ENCODE measurements around the gene ZNF787.

Gene ZNF787

DNA sequence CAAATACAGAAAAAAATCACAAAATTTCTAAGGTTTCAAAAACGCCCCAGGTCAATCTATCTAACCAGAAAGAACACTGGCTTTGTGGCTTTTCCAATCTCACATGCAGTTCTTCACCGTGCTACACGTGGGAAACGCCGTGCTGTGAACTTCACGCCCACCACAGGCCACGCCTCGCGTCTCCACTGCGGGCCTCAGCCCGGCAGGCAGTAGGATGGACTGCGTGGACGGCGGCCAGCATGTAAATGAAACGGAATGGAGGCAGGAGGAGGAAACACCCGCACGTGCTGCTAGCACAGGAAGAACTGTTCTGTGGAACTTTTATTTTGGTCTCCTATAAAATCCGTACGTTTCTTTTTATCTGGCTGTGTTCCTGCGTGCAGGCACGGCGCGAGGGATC lies 23.8 kb downstream of the ZNF787 start:
- TF ChIP-seq, protein P1, sequence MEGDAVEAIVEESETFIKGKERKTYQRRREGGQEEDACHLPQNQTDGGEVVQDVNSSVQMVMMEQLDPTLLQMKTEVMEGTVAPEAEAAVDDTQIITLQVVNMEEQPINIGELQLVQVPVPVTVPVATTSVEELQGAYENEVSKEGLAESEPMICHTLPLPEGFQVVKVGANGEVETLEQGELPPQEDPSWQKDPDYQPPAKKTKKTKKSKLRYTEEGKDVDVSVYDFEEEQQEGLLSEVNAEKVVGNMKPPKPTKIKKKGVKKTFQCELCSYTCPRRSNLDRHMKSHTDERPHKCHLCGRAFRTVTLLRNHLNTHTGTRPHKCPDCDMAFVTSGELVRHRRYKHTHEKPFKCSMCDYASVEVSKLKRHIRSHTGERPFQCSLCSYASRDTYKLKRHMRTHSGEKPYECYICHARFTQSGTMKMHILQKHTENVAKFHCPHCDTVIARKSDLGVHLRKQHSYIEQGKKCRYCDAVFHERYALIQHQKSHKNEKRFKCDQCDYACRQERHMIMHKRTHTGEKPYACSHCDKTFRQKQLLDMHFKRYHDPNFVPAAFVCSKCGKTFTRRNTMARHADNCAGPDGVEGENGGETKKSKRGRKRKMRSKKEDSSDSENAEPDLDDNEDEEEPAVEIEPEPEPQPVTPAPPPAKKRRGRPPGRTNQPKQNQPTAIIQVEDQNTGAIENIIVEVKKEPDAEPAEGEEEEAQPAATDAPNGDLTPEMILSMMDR (conservative IDR thresholded peaks at IDR 0.05): no peak
- no peak overlapping the region for H3K27ac ChIP-seq

DNA sequence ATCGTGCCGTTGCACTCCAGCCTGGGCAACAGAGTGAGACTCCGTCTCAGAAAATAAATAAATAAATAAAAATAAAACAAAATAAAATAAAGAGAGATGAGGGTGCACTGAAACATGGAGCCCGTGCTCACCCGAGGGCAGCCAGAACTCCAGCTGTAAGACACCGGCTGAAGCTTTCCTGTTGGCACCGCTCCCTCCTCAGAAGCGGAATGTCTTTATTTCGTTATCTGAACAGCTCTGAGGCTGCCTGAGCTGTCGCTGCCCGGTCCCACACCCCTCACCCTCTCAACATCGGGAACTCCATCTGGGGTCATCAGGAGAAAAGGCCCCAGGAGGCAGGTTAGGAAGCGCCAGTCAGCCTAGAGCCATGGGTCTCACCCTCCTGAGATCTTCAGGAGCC lies 24.4 kb downstream of the ZNF787 start:
- H3K27ac ChIP-seq: no peak overlapping the region; the same call in 1 of the 2 replicates
- TF ChIP-seq, protein P1 (conservative IDR thresholded peaks at IDR 0.05): no peak

DNA sequence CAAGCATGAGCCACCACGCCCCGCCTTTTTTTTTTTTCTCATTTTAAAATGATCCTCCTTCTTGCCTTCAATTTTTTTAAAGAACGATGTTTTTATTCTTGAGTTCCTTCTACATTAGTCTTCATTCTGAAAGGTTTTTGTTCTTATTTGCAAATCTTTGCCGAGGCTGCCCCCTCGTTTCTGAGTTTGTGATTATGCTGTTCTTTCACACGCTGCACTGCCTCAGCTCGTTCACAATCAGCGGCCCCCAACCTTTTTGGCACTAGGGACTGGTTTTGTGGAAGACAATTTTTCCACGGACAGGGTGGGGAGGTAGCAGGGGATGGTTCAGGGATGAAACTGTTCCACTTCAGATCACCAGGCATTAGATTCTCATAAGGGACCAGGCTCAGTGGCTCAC lies 26.6 kb downstream of the ZNF787 start:
- H3K27ac ChIP-seq: no peak overlapping the region
- TF ChIP-seq, protein P1 (conservative IDR thresholded peaks at IDR 0.05): no peak

DNA sequence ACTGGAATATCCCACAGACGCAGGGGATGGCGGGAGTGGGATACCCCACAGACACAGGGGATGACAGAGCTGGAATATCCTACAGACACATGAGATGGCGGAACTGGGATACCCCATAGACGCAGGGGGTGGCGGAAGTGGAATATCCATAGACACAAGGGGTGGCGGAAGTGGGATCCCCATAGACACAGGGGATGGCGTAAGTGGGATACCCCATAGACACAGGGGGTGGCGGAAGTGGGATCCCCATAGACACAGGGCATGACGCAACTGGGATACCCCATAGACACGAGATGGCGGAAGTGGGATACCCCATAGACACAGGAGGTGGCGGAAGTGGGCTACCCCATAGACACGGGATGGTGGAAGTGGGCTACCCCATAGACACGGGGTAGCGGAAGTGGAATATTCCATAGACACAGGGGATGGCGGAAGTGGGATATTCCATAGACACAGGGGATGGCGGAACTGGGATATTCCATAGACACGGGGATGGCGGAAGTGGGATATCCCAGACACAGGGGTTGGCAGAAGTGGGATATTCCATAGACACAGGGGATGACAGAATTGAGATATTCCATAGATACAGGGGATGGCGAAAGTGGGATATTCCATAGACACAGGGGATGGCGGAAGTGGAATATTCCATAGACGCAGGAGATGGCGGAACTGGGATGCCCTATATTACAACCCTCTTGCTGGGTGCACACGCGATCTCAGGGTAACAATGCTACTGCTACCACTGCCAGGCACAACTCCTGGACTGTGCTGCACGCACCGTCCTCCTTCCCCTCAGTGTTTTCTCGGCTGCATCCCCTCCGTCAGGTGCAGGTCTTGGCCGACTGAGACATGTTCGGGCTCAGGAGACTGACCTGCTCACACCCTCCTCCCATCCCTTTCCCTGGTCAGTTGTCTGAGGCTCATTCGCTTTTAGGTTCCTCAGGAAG lies 28.1 kb downstream of the ZNF787 start:
- H3K27ac ChIP-seq: peak overlapping the region; percentile 67
- TF ChIP-seq, protein P1 (conservative IDR thresholded peaks at IDR 0.05): no peak

DNA sequence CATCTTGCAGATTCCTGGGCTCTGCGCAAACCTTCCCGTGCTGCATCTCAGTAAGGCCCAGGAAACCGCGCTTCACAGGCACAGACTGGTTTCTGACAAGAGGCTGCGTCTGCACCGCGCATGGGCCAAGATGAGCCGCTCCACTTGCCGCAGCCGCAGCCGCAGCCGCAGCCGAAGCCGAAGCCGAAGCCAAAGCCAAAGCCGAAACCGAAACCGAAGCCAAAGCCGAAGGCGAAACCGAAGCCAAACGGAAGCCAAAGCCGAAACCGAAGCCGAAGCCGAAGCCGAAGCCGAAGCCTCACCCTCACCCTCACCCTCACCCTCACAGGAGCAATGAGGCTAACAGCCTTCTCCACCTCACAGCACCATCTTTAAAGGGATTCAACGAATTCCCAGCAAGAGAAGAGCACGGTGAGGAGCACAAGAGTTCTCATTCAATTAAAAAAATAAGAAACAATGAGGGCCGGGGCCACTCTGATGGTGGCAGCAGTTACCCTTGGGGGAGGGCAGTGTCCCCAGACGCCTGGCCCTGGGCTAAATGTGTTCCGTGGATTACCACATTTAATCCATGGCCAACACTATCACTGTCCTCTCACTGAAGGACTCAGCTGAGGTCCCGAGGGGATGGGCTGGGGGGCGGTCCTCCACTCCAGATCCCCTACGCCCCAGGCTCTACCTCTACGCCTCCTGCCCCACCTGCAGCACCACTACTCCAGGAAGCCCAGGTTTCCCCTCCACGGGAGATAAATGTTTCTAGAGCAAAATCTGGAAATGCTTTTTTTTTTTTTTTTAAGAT lies 29.1 kb downstream of the ZNF787 start:
- peak overlapping the region; percentile 67 for H3K27ac ChIP-seq
- TF ChIP-seq, protein P1 (conservative IDR thresholded peaks at IDR 0.05): no peak

DNA sequence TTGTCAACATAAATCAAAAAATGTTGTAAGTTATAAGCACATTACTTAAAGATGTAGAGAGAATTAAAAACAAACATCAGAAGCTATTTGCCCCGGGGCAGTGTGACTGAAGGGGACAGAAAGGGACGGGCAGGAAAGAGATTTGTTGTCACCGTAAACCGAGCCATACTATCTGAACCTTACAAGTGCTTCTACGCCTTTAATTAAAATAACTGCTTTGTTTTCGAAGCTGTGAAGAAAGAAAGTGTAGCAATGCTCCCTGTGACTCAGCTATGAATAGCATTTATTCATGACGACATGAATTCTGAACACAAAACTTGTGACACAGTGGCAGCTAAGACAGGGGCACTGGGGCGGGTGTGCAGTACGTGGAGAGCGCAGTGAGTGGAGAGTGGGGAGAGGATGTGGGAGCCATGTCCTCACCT lies 30.0 kb downstream of the ZNF787 start:
- peak overlapping the region; percentile 67 for H3K27ac ChIP-seq
- TF ChIP-seq, protein P1 (conservative IDR thresholded peaks at IDR 0.05): no peak

DNA sequence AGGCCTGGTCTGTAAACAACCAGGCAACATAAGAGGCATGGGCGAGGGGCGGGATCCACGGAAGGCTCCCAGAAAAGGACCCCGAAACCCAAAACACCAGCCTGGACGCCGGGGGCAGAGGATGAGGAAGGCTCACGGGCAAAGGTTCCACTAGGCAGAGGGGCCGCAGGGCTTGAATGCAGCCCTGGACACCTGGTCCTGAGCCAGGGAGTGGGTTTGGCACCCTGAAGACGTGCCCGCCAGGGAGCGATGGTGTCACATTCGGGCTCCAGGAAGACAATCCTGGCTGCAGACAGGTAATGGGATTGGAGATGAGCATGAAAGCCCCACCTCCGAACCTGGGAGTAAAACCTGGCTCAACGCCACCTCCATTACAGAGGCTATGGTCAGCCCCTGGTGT lies 31.8 kb downstream of the ZNF787 start:
- H3K27ac ChIP-seq: no peak overlapping the region
- TF ChIP-seq, protein P1 (conservative IDR thresholded peaks at IDR 0.05): no peak
